K562 (cell line): ENCODE data around the gene COG6. TPM values are rescaled to one million over a fixed set of nuclear protein-coding genes. Genes with fewer than 3 reads are reported as not detected.

Source experiments
- CC2D1A ChIP-seq: fragments of 450-650 bp; IDR thresholded peaks from 2 replicates; pipeline ENCODE4 v1.6.1; 2017; ENCODE audit warnings: mild to moderate bottlenecking
- FOXM1 ChIP-seq, 2 experiments: fragments of 450-650 bp in 1 of 2; sonication (generic) in 1 of 2; formaldehyde crosslinking in 1 of 2; IDR thresholded peaks; 2 replicates each; pipeline versions ENCODE4 v1.6.1 to v1.9.0; 2017 to 2022; ENCODE audit warnings: low read depth in 2 of 2, mild to moderate bottlenecking in 2 of 2, missing genetic modification reagents in 1 of 2, moderate library complexity in 1 of 2
- HDAC8 ChIP-seq: fragments of 450-650 bp; IDR thresholded peaks from 2 replicates; pipeline ENCODE4 v1.6.1; 2016; ENCODE audit warnings: mild to moderate bottlenecking, missing genetic modification characterization, moderate library complexity, missing compliant biosample characterization
- HLTF ChIP-seq: fragments of 450-650 bp; IDR thresholded peaks from 2 replicates; pipeline ENCODE4 v1.6.1; 2016
- HNRNPK ChIP-seq: fragments of 200-400 bp; formaldehyde crosslinking; IDR thresholded peaks from one replicate; pipeline ENCODE4 v1.6.1; 2018; ENCODE audit warnings: mild to moderate bottlenecking, low read depth, low read length; ENCODE audit not compliant: poor library complexity, severe bottlenecking
- HNRNPUL1 ChIP-seq: fragments of 200-400 bp; formaldehyde crosslinking; IDR thresholded peaks from 2 replicates; pipeline ENCODE4 v1.6.1; 2017; ENCODE audit warnings: low read length
- KAT2B ChIP-seq: IDR thresholded peaks from one replicate; pipeline ENCODE4 v1.6.1; 2012; ENCODE audit warnings: low read depth, mild to moderate bottlenecking, control low read depth, inconsistent platforms, low read length, moderate library complexity
- LCOR ChIP-seq: sonication (generic); formaldehyde crosslinking; IDR thresholded peaks from 2 replicates; pipeline ENCODE4 v1.8.0; 2022; ENCODE audit warnings: mild to moderate bottlenecking, missing genetic modification reagents
- MED1 ChIP-seq: sonication (generic); formaldehyde crosslinking; IDR thresholded peaks from 2 replicates; pipeline ENCODE4 v1.8.1; 2023; ENCODE audit warnings: missing genetic modification reagents, borderline replicate concordance
- NCOA2 ChIP-seq, 2 experiments: fragments of 450-650 bp; IDR thresholded peaks; 2 replicates each; pipeline ENCODE4 v1.6.1; 2018; ENCODE audit warnings: mild to moderate bottlenecking in 2 of 2, moderate library complexity in 1 of 2; ENCODE audit not compliant: partially characterized antibody in 2 of 2
- NR2C2 ChIP-seq, 2 experiments: fragments of 200-800 bp in 1 of 2; sonication (Bioruptor generic) in 1 of 2; sonication (generic) in 1 of 2; formaldehyde crosslinking in 1 of 2; IDR thresholded peaks; 2 replicates each; pipeline versions ENCODE4 v1.6.1 to v1.8.0; 2016 to 2022; ENCODE audit warnings: mild to moderate bottlenecking in 1 of 2, missing compliant biosample characterization in 1 of 2, missing genetic modification characterization in 1 of 2, missing genetic modification reagents in 1 of 2
- PCBP2 ChIP-seq: fragments of 200-400 bp; formaldehyde crosslinking; IDR thresholded peaks from 2 replicates; pipeline ENCODE4 v1.6.1; 2018; ENCODE audit warnings: low read length, low read depth, mild to moderate bottlenecking, moderate library complexity; ENCODE audit not compliant: poor library complexity, severe bottlenecking
- PHB2 ChIP-seq: fragments of 450-650 bp; IDR thresholded peaks from 2 replicates; pipeline ENCODE4 v1.6.1; 2017; ENCODE audit warnings: low read depth
- PML ChIP-seq: IDR thresholded peaks from 2 replicates; pipeline ENCODE4 v1.6.1; 2012; ENCODE audit warnings: low read length, inconsistent platforms
- POLR2A ChIP-seq: fragments of 450-650 bp; conservative IDR thresholded peaks from 2 replicates; pipeline ENCODE4 v1.6.1; 2016
- RBM34 ChIP-seq: fragments of 200-400 bp; formaldehyde crosslinking; IDR thresholded peaks from 2 replicates; pipeline ENCODE4 v1.6.1; 2018; ENCODE audit warnings: low read length, borderline replicate concordance; ENCODE audit not compliant: insufficient read depth
- SMARCA4 ChIP-seq: fragments of 450-650 bp; IDR thresholded peaks from 2 replicates; pipeline ENCODE4 v1.6.1; 2016
- SP1 ChIP-seq: sonication (generic); formaldehyde crosslinking; IDR thresholded peaks from 2 replicates; pipeline ENCODE4 v1.8.1; 2022; ENCODE audit warnings: mild to moderate bottlenecking, missing genetic modification reagents
- TCF7 ChIP-seq: sonication (generic); IDR thresholded peaks from 2 replicates; pipeline ENCODE4 v1.6.1; 2016; ENCODE audit warnings: antibody characterized with exemption, borderline replicate concordance
- ZBED1 ChIP-seq: IDR thresholded peaks from 2 replicates; pipeline ENCODE4 v1.6.1; 2014
- ZC3H4 ChIP-seq: sonication (generic); formaldehyde crosslinking; IDR thresholded peaks from 2 replicates; pipeline ENCODE4 v1.9.0; 2021; ENCODE audit warnings: missing genetic modification reagents, borderline replicate concordance
- ZNF165 ChIP-seq: fragments of 250-450 bp; sonication (Bioruptor Pico); IDR thresholded peaks from 2 replicates; pipeline ENCODE4 v1.4.0; 2020; ENCODE audit warnings: borderline replicate concordance
- ZNF449 ChIP-seq: fragments of 250-450 bp; sonication (Bioruptor Pico); IDR thresholded peaks from 2 replicates; pipeline ENCODE4 v1.8.0; 2022; ENCODE audit warnings: moderate library complexity, mild to moderate bottlenecking, inconsistent platforms
- ZSCAN32 ChIP-seq: fragments of 450-650 bp; formaldehyde crosslinking; IDR thresholded peaks from 2 replicates; pipeline ENCODE4 v1.4.0; 2020; ENCODE audit warnings: mild to moderate bottlenecking, moderate library complexity
- polyA plus RNA-seq, 8 experiments: library from polyadenylated mRNA; depleted of rRNA in 4 of 8; stranded (reverse) in 5 of 8; unstranded in 3 of 8; fragments of >200 nt; fragmentation: Nextera tagmentation in 2 of 8; fragmentation: Illumina TruSeq in 1 of 8; extraction: Ambion mirVana in 2 of 8; extraction: Trizol in 1 of 8; gene quantifications; 2 replicates each; pipeline versions ENCODE4 v1.2.1 to v1.2.3, GENCODE V29; 2011 to 2014; ENCODE audit warnings: inconsistent platforms in 1 of 8, missing spikeins in 1 of 8
- total RNA-seq, 7 experiments: library from RNA; depleted of rRNA in 6 of 7; stranded (reverse); fragments of >200 nt in 6 of 7; fragmentation: Illumina TruSeq in 2 of 7; extraction: Trizol in 2 of 7; gene quantifications; 2 replicates each; pipeline versions ENCODE4 v1.2.1 to v1.2.3, GENCODE V29; 2011 to 2021; ENCODE audit warnings: low replicate concordance in 1 of 7
- TF ChIP-seq, protein P1 (sequence below): fragments of 450-650 bp; IDR thresholded peaks from 2 replicates; pipeline ENCODE4 v1.7.0; 2016; ENCODE audit warnings: borderline replicate concordance

Gene COG6
- total and polyA plus RNA-seq, 9 of the 15 experiments (the other 6 are each of a cell fraction or from before 2014, with no cell fraction given), result 2.6 to 20.9 (median 9.6) TPM

GRCh38 chr13:39655569-39656324 is at the start of gene COG6 (continued):
- TF ChIP-seq, protein P1, sequence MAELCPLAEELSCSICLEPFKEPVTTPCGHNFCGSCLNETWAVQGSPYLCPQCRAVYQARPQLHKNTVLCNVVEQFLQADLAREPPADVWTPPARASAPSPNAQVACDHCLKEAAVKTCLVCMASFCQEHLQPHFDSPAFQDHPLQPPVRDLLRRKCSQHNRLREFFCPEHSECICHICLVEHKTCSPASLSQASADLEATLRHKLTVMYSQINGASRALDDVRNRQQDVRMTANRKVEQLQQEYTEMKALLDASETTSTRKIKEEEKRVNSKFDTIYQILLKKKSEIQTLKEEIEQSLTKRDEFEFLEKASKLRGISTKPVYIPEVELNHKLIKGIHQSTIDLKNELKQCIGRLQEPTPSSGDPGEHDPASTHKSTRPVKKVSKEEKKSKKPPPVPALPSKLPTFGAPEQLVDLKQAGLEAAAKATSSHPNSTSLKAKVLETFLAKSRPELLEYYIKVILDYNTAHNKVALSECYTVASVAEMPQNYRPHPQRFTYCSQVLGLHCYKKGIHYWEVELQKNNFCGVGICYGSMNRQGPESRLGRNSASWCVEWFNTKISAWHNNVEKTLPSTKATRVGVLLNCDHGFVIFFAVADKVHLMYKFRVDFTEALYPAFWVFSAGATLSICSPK, result no peak
- no peak for TF ChIP-seq ZBED1
- TF ChIP-seq TCF7, result no peak
- no peak for TF ChIP-seq ZNF449 (CRISPR knock-in tag)
- TF ChIP-seq HNRNPUL1, result no peak
- no peak for TF ChIP-seq ZSCAN32
- no peak for TF ChIP-seq NCOA2 (IDR thresholded peaks at IDR 0.05; ENCODE audit: partially characterized antibody in 2 of 2)
- peak; percentile 61 for TF ChIP-seq POLR2A
- no peak for TF ChIP-seq ZC3H4 (CRISPR knock-in tag)
- TF ChIP-seq PML, result no peak
- no peak for TF ChIP-seq MED1
- TF ChIP-seq HLTF, result no peak
- no peak for TF ChIP-seq PCBP2
- TF ChIP-seq KAT2B, result no peak
- TF ChIP-seq SP1 (CRISPR knock-in tag), result no peak
- TF ChIP-seq LCOR (CRISPR knock-in tag), result no peak
- no peak for TF ChIP-seq ZNF165 (CRISPR knock-in tag)
- TF ChIP-seq RBM34, result no peak
- no peak for TF ChIP-seq HDAC8 (tag)
- no peak for TF ChIP-seq NR2C2 (CRISPR knock-in tag; IDR thresholded peaks at IDR 0.05)
- TF ChIP-seq NR2C2 (tag; IDR thresholded peaks at IDR 0.05), result no peak
- TF ChIP-seq CC2D1A, result no peak
- no peak for TF ChIP-seq FOXM1 (IDR thresholded peaks at IDR 0.05; ENCODE audit: low read depth)
- TF ChIP-seq FOXM1 (CRISPR knock-in tag; IDR thresholded peaks at IDR 0.05; ENCODE audit: low read depth), result no peak
- peak; percentile 31; the same call in 1 of the 2 replicates for TF ChIP-seq SMARCA4
- no peak for TF ChIP-seq PHB2
- TF ChIP-seq HNRNPK, result no peak
